Measurements from ENCODE around the gene IKZF2. TPM values are rescaled to one million over a fixed set of nuclear protein-coding genes. Genes with fewer than 3 reads are reported as not detected.

Gene IKZF2
- total RNA-seq, 1 experiment from 2014 or later = 1.6 TPM

DNA sequence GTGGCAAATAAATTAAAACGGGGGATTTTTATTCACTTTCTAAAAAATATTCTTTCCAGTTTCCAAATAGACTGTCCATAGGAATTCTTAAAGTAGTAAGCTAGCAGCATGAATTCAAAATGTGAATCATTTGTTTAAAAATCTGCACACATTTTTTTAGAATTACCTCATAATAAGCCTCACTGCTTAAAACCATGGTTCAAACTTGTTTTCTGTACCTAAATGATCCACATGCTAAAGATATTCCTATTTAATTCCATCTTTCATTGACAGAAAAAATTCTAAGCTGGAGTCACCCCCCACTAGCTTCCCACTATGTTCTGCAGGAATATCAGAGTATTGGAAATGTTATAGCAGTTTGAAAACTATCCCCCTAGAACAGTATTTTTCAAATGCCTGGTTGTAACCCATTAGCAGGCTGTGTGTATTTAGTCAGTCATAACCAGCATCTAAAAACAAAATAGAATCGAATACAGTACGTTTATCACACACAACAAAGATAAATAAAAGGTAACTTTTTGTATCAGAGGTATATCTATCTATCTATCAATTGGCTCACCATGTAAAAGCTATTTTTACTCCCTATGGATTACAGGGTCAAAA, 11.2 kb upstream of the IKZF2 start:
- Histone ChIP-seq H2AFZ (ENCODE audit: low read depth, low read length, poor library complexity, severe bottlenecking) (no peak overlapping the region), H3K4me3 (replicated peaks in 1 of 2; ENCODE audit: low read depth in 1 of 2, low read length in 2 of 2) (no peak overlapping the region), H3K27me3 (ENCODE audit: insufficient read depth, low read length) (no peaks in the 10 kb centered on the region), H3K9ac (ENCODE audit: low read length) (no peak overlapping the region), H3K4me1 (ENCODE audit: control insufficient read depth in 1 of 2, insufficient read depth in 2 of 2, low read length in 2 of 2) (no peaks in the 10 kb centered on the region), H3K9me2 (ENCODE audit: insufficient read depth) (no peaks in the 10 kb centered on the region), H3K79me2 (ENCODE audit: insufficient read depth, low read length) (no peaks in the 10 kb centered on the region), H3K4me2 (ENCODE audit: low read length) (no peak overlapping the region), H3K9me3 (ENCODE audit: control insufficient read depth in 1 of 2, insufficient read depth in 1 of 2, low read depth in 1 of 2, low read length in 2 of 2) (no peaks in the 10 kb centered on the region), H3K36me3 (ENCODE audit: control insufficient read depth in 1 of 2, insufficient read depth in 2 of 2, low read length in 2 of 2) (no peaks in the 10 kb centered on the region), H3K27ac (ENCODE audit: low read depth, low read length) (no peak overlapping the region), H4K20me1 (ENCODE audit: insufficient read depth) (no peaks in the 10 kb centered on the region)
- ATAC-seq = no peak
- POLR2A ChIA-PET = no interaction called here
- RAD21 ChIA-PET (ENCODE audit: low non-redundant PET in 1 of 2, low total read pairs in 2 of 2, uncharacterized antibody in 2 of 2, unreplicated experiment in 2 of 2) = no interaction called here
- BruUV-seq (replicated peaks) = no TSS peak
- CTCF ChIA-PET = interaction anchor here (0.7 kb wide), 1 partner anchor 9 kb away, joined by 3 read pairs; no protein-coding TSS in a partner anchor
- DNase-seq (ENCODE audit: low read depth, low spot score) = no peak
- intact Hi-C loops (cut with micrococcal nuclease) = no loop called here
- TF ChIP-seq, protein P1, sequence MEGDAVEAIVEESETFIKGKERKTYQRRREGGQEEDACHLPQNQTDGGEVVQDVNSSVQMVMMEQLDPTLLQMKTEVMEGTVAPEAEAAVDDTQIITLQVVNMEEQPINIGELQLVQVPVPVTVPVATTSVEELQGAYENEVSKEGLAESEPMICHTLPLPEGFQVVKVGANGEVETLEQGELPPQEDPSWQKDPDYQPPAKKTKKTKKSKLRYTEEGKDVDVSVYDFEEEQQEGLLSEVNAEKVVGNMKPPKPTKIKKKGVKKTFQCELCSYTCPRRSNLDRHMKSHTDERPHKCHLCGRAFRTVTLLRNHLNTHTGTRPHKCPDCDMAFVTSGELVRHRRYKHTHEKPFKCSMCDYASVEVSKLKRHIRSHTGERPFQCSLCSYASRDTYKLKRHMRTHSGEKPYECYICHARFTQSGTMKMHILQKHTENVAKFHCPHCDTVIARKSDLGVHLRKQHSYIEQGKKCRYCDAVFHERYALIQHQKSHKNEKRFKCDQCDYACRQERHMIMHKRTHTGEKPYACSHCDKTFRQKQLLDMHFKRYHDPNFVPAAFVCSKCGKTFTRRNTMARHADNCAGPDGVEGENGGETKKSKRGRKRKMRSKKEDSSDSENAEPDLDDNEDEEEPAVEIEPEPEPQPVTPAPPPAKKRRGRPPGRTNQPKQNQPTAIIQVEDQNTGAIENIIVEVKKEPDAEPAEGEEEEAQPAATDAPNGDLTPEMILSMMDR (IDR thresholded peaks at IDR 0.05 in 2 of 3, conservative IDR thresholded peaks at IDR 0.05 in 1 of 3; ENCODE audit: borderline replicate concordance in 1 of 3, insufficient read depth in 1 of 3, low read depth in 2 of 3, low read length in 2 of 3) = no peak
- TF ChIP-seq ELF1 (IDR thresholded peaks at IDR 0.05; ENCODE audit: borderline replicate concordance, low read depth) (no peak), ZFX (IDR thresholded peaks at IDR 0.05) (no peak), TCF7L2 (IDR thresholded peaks at IDR 0.05; ENCODE audit: borderline replicate concordance, extremely low read depth, insufficient read depth, insufficient read length) (no peak), POLR2AphosphoS5 (IDR thresholded peaks at IDR 0.05; ENCODE audit: low read depth, low read length) (no peak), RAD21 (IDR thresholded peaks at IDR 0.05; ENCODE audit: low read depth) (no peak), ZNF274 (IDR thresholded peaks at IDR 0.05; ENCODE audit: low read depth, low read length) (no peak), FOSL1 (IDR thresholded peaks at IDR 0.05; ENCODE audit: low read depth) (no peak), YY1 (IDR thresholded peaks at IDR 0.05; ENCODE audit: extremely low read depth, insufficient replicate concordance, low read depth, low read length) (no peak), EZH2phosphoT487 (IDR thresholded peaks at IDR 0.05; ENCODE audit: borderline replicate concordance) (no peak), SP1 (IDR thresholded peaks at IDR 0.05; ENCODE audit: low read depth) (no peak), CEBPB (IDR thresholded peaks at IDR 0.05; ENCODE audit: low read depth) (no peak), POLR2A (IDR thresholded peaks at IDR 0.05; ENCODE audit: borderline replicate concordance, extremely low read depth, insufficient read depth, insufficient read length) (no peak), CBX3 (IDR thresholded peaks at IDR 0.05; ENCODE audit: low read depth) (no peak)
- TF ChIP-seq, protein P2, sequence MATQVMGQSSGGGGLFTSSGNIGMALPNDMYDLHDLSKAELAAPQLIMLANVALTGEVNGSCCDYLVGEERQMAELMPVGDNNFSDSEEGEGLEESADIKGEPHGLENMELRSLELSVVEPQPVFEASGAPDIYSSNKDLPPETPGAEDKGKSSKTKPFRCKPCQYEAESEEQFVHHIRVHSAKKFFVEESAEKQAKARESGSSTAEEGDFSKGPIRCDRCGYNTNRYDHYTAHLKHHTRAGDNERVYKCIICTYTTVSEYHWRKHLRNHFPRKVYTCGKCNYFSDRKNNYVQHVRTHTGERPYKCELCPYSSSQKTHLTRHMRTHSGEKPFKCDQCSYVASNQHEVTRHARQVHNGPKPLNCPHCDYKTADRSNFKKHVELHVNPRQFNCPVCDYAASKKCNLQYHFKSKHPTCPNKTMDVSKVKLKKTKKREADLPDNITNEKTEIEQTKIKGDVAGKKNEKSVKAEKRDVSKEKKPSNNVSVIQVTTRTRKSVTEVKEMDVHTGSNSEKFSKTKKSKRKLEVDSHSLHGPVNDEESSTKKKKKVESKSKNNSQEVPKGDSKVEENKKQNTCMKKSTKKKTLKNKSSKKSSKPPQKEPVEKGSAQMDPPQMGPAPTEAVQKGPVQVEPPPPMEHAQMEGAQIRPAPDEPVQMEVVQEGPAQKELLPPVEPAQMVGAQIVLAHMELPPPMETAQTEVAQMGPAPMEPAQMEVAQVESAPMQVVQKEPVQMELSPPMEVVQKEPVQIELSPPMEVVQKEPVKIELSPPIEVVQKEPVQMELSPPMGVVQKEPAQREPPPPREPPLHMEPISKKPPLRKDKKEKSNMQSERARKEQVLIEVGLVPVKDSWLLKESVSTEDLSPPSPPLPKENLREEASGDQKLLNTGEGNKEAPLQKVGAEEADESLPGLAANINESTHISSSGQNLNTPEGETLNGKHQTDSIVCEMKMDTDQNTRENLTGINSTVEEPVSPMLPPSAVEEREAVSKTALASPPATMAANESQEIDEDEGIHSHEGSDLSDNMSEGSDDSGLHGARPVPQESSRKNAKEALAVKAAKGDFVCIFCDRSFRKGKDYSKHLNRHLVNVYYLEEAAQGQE (IDR thresholded peaks at IDR 0.05; ENCODE audit: low read depth) = no peak
- TF ChIP-seq, protein P3, sequence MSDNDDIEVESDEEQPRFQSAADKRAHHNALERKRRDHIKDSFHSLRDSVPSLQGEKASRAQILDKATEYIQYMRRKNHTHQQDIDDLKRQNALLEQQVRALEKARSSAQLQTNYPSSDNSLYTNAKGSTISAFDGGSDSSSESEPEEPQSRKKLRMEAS (IDR thresholded peaks at IDR 0.05) = no peak
- TF ChIP-seq, protein P4, sequence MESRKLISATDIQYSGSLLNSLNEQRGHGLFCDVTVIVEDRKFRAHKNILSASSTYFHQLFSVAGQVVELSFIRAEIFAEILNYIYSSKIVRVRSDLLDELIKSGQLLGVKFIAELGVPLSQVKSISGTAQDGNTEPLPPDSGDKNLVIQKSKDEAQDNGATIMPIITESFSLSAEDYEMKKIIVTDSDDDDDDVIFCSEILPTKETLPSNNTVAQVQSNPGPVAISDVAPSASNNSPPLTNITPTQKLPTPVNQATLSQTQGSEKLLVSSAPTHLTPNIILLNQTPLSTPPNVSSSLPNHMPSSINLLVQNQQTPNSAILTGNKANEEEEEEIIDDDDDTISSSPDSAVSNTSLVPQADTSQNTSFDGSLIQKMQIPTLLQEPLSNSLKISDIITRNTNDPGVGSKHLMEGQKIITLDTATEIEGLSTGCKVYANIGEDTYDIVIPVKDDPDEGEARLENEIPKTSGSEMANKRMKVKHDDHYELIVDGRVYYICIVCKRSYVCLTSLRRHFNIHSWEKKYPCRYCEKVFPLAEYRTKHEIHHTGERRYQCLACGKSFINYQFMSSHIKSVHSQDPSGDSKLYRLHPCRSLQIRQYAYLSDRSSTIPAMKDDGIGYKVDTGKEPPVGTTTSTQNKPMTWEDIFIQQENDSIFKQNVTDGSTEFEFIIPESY (IDR thresholded peaks at IDR 0.05; ENCODE audit: extremely low read depth, insufficient replicate concordance, low read length) = no peak
